Ovary (tissue), 3 donors: ENCODE results near the gene C16orf96.

Experiments used
- POLR2A ChIP-seq: fragments of 450-650 bp; IDR thresholded peaks from one replicate; pipeline ENCODE4 v1.6.1; 2017; ENCODE audit warnings: antibody characterized with exemption, mild to moderate bottlenecking, moderate library complexity
- TF ChIP-seq, protein P1 (sequence below), 3 donors: fragments of 450-650 bp in 2 of 3; fragments of 200-600 bp in 1 of 3; IDR thresholded peaks; one replicate each; pipeline versions ENCODE4 v1.5.1 to v1.8.0; 2016 to 2022; ENCODE audit warnings: antibody characterized with exemption in 3 of 3, mild to moderate bottlenecking in 1 of 3
- donor health status: DM: no; HTN: no; CAD: no.

DNA sequence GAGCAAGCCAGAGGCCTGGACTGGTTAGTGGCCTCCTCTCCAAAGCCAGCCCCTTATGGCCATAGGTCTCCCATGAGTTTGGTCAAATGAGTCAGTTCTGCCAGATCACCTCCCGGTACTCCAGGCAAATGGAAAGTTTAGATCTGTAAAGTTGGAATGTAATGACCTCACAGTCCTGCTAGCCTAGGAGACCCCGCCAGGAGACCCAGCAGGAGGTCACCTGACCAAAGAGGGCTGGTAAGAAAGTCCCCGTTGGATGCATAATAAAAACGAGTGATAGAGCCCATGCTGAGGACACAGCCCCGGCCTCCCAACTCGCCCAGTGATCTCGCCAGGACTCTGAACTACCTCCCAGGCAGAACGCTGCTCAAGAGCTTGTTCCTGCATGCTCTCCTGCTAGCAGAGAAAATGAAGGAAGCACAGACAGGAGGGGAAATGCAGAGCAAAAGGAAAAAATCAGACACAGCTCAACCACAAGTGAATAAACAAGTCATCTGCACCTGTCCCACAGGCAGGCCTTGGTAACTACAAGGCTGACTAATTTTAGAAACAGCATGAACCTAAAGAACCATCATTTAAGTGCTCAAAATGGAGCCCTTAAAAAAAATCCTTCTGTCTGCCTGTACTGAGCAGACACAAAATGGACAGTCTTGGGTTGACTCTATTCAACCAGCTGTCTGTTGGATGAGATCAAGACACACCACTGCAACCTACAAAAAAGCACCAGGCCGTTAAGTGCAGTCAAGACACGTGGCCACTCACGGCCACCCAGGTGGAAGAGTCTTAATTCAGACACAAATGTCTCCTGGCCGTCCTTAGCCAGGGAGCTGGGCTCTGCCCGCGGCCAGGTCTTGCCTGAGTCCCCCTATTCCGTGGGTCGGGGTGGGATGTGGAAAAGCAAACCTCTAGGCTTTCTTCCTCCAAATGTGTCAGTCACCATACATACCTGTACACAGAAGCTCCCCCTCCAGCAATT, 26.8 kb upstream of the C16orf96 start:
- TF ChIP-seq, protein P1, sequence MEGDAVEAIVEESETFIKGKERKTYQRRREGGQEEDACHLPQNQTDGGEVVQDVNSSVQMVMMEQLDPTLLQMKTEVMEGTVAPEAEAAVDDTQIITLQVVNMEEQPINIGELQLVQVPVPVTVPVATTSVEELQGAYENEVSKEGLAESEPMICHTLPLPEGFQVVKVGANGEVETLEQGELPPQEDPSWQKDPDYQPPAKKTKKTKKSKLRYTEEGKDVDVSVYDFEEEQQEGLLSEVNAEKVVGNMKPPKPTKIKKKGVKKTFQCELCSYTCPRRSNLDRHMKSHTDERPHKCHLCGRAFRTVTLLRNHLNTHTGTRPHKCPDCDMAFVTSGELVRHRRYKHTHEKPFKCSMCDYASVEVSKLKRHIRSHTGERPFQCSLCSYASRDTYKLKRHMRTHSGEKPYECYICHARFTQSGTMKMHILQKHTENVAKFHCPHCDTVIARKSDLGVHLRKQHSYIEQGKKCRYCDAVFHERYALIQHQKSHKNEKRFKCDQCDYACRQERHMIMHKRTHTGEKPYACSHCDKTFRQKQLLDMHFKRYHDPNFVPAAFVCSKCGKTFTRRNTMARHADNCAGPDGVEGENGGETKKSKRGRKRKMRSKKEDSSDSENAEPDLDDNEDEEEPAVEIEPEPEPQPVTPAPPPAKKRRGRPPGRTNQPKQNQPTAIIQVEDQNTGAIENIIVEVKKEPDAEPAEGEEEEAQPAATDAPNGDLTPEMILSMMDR (IDR thresholded peaks at IDR 0.05): no peak
- no peak for TF ChIP-seq POLR2A
